HG03064 (cell line): ENCODE results near the gene GAMT.
"Not testable (repeated sequence)": the region's sequence is repeated elsewhere in the genome, so short reads cannot be mapped to it uniquely, and the experiment has no call there.

Experiments
- ATAC-seq: cut with Tn5 transposase; IDR thresholded peaks from one replicate; pipeline ENCODE4 v1.9.1; 2021; ENCODE audit warnings: low read depth; ENCODE audit not compliant: unreplicated experiment

The GAMT gene

GRCh38 chr19:1401138-1401888 lies at the start of gene GAMT:
TSS of gene GAMT (minus strand) at chr19:1401542. CDS start at chr19:1401476, 66 bp downstream.
- no peak for ATAC-seq

GRCh38 chr19:1449467-1450442 lies 48.4 kb upstream of the GAMT start, which contains the start of gene APC2:
TSS of gene APC2 (plus strand) at chr19:1450121. CDS start at chr19:1453002, 2,881 bp downstream.
- ATAC-seq: no peak

GRCh38 chr19:1447944-1448343 lies 46.6 kb upstream of the GAMT start:
- ATAC-seq: no peak

GRCh38 chr19:1447504-1447903 lies 46.2 kb upstream of the GAMT start:
- no peak for ATAC-seq

- ATAC-seq: no peak
Measured at GRCh38 chr19:1446713-1447481, 45.6 kb upstream of the GAMT start.

- ATAC-seq: no peak
Measured at GRCh38 chr19:1445932-1446712, 44.8 kb upstream of the GAMT start.

- no peak for ATAC-seq
Measured at GRCh38 chr19:1445185-1445931, 44.0 kb upstream of the GAMT start.

- no peak for ATAC-seq
Measured at GRCh38 chr19:1441677-1442438, 40.5 kb upstream of the GAMT start.

GRCh38 chr19:1441022-1441426 lies 39.7 kb upstream of the GAMT start:
- ATAC-seq: no peak

- ATAC-seq: no peak
Measured at GRCh38 chr19:1440418-1440801, 39.1 kb upstream of the GAMT start.

- ATAC-seq: not testable (repeated sequence)
Measured at GRCh38 chr19:1439525-1440417, 38.4 kb upstream of the GAMT start.

GRCh38 chr19:1438933-1439354 lies 37.6 kb upstream of the GAMT start:
- peak; percentile 7 for ATAC-seq

GRCh38 chr19:1438035-1438932 lies 36.9 kb upstream of the GAMT start, which contains the start of gene RPS15:
TSS of gene RPS15 (plus strand) at chr19:1438396. CDS start at chr19:1438426, 30 bp downstream.
- peak; percentile 73 for ATAC-seq

- no peak for ATAC-seq
Measured at GRCh38 chr19:1437609-1438008, 36.3 kb upstream of the GAMT start.

GRCh38 chr19:1435378-1435989 lies 34.1 kb upstream of the GAMT start:
- no peak for ATAC-seq

GRCh38 chr19:1434577-1435060 lies 33.3 kb upstream of the GAMT start:
- no peak for ATAC-seq
